HUES48 (cell line): Measurements from ENCODE around the gene HCST.
A peak's percentile ranks its signal among the peaks of the same experiment; 100 is the strongest.

Experiments used
- H3K27ac ChIP-seq: one replicate; pipeline ENCODE4 v1.7.0; 2013; ENCODE audit warnings: low read depth, low read length, inconsistent platforms
- H3K27me3 ChIP-seq: 2 replicates; pipeline ENCODE4 v1.6.1; 2013; ENCODE audit warnings: mild to moderate bottlenecking, low read length; ENCODE audit not compliant: control insufficient read depth, insufficient read depth
- H3K36me3 ChIP-seq: 2 replicates; pipeline ENCODE4 v1.6.1; 2013; ENCODE audit warnings: low read length; ENCODE audit not compliant: control insufficient read depth, insufficient read depth
- H3K4me1 ChIP-seq: 2 replicates; pipeline ENCODE4 v1.6.1; 2013; ENCODE audit warnings: mild to moderate bottlenecking, low read length; ENCODE audit not compliant: control insufficient read depth, insufficient read depth
- H3K4me3 ChIP-seq: 2 replicates; pipeline ENCODE4 v1.5.1; 2013; ENCODE audit warnings: mild to moderate bottlenecking, low read depth, low read length
- H3K9ac ChIP-seq: 2 replicates; pipeline ENCODE4 v1.6.1; 2013; ENCODE audit warnings: mild to moderate bottlenecking, low read depth, low read length, moderate library complexity
- H3K9me3 ChIP-seq: 2 replicates; pipeline ENCODE4 v1.6.1; 2013; ENCODE audit warnings: low read length; ENCODE audit not compliant: control insufficient read depth, insufficient read depth

The HCST gene

DNA sequence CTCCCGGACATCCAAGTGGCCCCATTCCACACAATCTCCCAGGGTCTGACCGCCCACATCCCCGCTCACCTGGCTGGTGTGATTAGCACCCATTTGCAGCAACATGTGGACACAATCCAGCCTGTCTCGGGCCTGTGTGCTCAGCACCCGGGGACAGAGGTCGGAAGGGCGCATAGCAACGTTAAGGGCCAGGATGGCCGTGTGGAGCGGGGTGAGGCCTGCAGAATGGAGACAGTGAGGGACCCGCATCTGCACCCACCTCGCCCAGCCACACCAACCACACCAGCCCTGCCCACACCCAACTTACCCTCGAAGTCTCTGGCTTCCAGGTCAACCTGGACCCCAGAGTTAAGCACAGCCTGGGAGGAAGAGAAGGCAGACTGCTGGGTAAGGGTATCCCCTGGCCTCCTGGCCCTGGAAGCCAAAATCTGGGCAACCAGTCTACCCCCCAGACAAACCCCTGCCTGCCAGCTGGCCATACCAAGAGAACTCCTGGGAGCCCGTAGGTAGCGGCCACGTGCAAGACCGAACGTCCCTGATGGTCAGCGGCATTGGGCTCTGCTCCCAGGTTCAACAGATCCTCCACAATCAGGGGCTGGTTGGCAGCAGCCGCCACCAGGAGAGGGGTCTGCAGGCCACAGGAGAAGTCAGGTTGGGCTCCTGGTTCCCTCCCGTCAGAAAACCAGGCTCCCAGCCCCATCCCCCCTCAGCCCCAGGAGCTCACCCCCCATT lies 6.3 kb upstream of the HCST start:
- H3K36me3 ChIP-seq = peaks cover 50% of the 10 kb centered on the region
- H3K27me3 ChIP-seq = no peaks in the 10 kb centered on the region
- H3K27ac ChIP-seq = no peak overlapping the region
- H3K4me1 ChIP-seq = 0 out of 2 replicates have a peak, but pooled peaks cover 2% of the 10 kb centered on the region
- no peak overlapping the region for H3K4me3 ChIP-seq
- no peaks in the 10 kb centered on the region for H3K9me3 ChIP-seq
- no peak overlapping the region for H3K9ac ChIP-seq

DNA sequence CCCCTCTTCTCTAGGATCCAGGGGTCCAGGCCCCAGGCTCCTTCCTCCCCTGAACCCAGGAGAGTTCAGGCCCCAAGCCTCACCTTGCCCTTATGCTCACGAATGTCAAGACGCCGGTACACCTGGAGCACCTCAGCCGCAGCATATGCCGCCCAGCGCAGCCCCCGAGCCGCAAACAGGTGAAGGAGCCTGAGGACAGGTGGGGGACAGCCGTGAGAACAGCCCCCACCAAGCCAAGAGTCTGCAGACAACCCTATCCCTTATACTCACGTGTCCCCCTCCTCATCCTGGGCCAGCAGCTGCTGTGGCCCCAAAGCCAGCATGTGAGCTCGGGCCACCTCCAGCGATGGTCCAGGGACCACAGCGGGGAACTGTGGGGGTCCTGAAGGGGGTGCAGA lies 5.7 kb upstream of the HCST start:
- Histone ChIP-seq H3K4me1 (0 out of 2 replicates have a peak, but pooled peaks cover 5% of the 10 kb centered on the region), H3K36me3 (peaks cover 48% of the 10 kb centered on the region)

DNA sequence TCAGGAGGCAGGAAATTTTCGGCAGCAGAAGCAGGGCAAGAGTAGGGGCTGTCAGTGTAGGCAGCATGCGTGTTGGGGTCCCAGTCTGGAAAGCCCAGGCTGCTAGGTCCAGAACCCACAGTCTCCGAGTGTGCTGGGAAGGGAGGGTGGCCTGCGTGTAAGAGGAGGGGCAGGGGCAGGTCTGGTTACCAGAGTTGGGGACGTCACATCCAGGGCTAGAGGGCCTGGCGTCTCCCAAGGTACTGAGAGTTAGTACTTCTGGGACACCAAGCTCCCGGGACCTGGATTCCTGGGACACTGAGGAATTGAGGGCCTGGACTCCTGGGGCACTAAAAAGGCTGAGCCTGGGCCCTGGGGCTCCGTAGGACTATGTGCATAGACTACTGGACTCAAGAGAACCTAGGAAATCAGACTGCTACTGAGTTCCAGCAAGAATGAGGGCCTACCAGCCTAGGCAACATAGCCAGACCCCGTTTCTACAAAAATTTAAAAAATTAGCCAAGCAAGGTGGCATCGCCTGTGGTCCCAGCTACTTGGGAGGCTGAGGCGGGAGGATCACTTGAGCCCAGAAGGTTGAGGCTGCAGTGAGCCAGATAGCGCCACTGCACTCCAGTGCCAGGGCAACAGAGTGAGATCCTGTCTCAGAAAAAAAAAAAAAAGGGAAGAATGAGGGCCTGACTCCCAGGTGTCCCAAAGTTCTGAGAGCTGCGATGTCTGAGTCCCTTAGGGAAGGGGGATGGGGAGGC lies 4.5 kb upstream of the HCST start:
- Histone ChIP-seq H3K9ac (no peak overlapping the region), H3K27me3 (peaks cover 7% of the 10 kb centered on the region; the same call in 1 of the 2 replicates), H3K27ac (no peak overlapping the region), H3K9me3 (no peaks in the 10 kb centered on the region), H3K4me3 (peak overlapping the region; percentile 93; the same call in 1 of the 2 replicates), H3K36me3 (peaks cover 43% of the 10 kb centered on the region), H3K4me1 (0 out of 2 replicates have a peak, but pooled peaks cover 5% of the 10 kb centered on the region)

More for the DNA sequence above, 5.7 kb upstream of the HCST start:
- H3K27ac ChIP-seq = no peak overlapping the region
- no peak overlapping the region for H3K9ac ChIP-seq
- no peak overlapping the region for H3K4me3 ChIP-seq
- H3K27me3 ChIP-seq = no peaks in the 10 kb centered on the region
- H3K9me3 ChIP-seq = no peaks in the 10 kb centered on the region

DNA sequence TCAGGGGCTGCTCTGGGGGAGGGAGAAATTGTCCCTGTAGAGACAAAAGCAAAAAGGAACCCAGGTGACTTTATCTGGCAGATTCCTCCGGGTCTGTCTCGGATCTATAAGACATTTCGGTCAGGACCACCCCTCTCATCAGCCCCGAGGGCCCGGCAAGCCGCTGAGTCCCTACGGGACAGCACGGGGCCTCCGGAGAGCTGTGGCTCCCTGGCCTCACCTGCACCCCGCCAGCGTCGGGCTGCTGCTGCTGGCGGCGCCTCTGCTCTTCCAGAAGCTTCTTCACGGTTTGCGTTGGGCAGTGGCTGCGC lies 3.9 kb upstream of the HCST start:
- peaks cover 8% of the 10 kb centered on the region; the same call in 1 of the 2 replicates for H3K27me3 ChIP-seq
- H3K27ac ChIP-seq = no peak overlapping the region
- no peak overlapping the region for H3K9ac ChIP-seq
- peak overlapping the region; percentile 93 for H3K4me3 ChIP-seq
- peaks cover 38% of the 10 kb centered on the region for H3K36me3 ChIP-seq
- peaks cover 8% of the 10 kb centered on the region; the same call in 1 of the 2 replicates for H3K4me1 ChIP-seq
- H3K9me3 ChIP-seq = no peaks in the 10 kb centered on the region

DNA sequence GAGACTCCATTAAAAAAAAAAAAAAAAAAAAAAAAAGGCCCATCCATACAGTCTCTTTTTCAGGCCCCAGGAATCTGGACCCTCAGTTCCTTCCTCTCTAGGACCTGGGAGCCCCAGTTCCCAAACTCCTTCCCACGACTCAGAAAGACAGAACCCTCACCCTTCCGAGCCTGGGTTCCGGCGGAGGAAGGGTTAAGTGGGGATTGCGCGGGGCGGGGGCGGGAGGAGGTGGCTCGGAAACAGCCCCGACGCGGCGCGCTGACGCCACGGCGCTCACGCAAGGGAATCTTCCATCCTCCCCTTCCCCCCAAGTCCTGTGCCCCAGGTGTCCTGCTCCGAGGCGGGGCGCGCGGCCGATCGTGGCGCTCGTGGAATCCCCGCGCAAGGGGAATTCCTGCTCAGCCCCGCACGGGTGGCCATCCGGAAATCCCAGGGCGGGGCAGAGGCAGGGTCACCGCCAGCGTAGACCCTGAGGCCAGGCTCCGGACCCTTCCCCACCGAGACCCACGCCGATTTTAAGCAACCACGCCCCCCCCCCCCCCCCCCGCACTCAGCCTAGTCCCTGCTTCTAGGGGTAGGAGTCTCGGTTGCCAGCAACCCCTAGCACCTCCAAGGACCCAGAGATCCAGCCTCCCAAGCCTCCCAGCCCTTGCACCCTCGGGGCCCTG lies 2.6 kb upstream of the HCST start:
- H3K27ac ChIP-seq = peak overlapping the region; percentile 69

DNA sequence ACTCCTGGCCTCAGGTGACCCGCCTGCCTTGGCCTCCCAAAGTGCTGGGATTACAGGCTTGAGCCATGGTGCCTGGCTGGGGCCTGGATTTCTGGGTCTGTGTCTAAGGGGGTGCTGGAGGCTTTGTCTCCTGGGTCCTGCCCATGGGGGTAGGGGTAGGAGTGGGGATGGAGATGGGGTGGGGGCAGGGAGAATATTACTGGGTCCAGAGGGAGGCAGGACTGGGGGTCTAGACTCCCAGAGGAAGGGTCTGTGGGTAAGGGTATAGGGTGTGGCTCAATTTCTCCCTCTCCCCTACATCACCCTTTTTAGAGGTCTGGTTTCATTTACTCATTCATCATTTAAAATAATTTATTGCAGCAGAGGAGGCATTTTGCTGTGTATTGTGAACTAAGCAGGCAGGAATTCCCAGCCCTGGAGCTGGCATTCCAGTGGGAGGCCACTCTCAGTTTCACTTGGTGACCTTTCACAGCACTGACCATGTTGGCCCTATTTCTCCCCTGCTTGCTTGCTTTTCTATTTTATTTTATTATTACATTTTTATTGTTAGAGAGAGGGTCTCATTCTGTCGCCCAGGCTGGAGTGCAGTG lies 1.2 kb upstream of the HCST start:
- H3K27me3 ChIP-seq = peaks cover 8% of the 10 kb centered on the region; the same call in 1 of the 2 replicates
- H3K27ac ChIP-seq = no peak overlapping the region
- H3K4me1 ChIP-seq = peaks cover 8% of the 10 kb centered on the region; the same call in 1 of the 2 replicates
- peak overlapping the region; percentile 93; the same call in 1 of the 2 replicates for H3K4me3 ChIP-seq
- peaks cover 21% of the 10 kb centered on the region for H3K36me3 ChIP-seq
- no peaks in the 10 kb centered on the region for H3K9me3 ChIP-seq
- H3K9ac ChIP-seq = no peak overlapping the region

More for the DNA sequence above, 2.6 kb upstream of the HCST start:
- Histone ChIP-seq H3K9me3 (no peaks in the 10 kb centered on the region), H3K27me3 (peaks cover 8% of the 10 kb centered on the region; the same call in 1 of the 2 replicates), H3K4me1 (peaks cover 8% of the 10 kb centered on the region; the same call in 1 of the 2 replicates), H3K9ac (peak overlapping the region; percentile 48; the same call in 1 of the 2 replicates), H3K4me3 (peak overlapping the region; percentile 93), H3K36me3 (peaks cover 31% of the 10 kb centered on the region)

DNA sequence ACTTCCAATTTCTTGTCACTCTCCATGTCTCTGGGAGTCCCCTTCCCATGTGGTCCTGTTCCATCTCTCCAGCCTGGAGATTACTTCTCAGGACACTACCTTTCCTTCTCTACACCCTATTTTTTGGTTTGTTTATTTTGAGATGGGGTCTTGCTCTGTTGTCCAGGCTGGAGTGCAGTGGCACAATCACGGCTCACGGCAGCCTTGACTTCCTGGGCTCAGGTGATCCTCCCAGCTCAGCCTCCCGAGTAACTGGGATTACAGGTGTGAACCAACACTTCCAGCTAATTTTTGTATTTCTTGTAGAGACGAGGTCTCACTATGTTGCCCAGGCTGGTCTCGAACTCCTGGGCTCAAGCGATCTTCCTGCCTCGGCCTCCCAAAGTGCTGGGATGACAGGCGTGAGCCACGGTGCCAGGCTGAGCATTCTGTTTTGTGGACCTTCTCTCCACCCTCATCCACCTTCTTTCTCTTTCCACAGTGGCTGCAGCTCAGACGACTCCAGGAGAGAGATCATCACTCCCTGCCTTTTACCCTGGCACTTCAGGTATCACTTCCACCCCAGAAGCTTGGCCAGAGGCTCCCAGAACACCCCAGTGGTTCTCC lies 644 bp downstream of the HCST start:
- H3K27me3 ChIP-seq = peaks cover 8% of the 10 kb centered on the region; the same call in 1 of the 2 replicates
- H3K4me3 ChIP-seq = peak overlapping the region; percentile 68
- H3K9ac ChIP-seq = peak overlapping the region; percentile 12; the same call in 1 of the 2 replicates
- no peaks in the 10 kb centered on the region for H3K9me3 ChIP-seq
- peak overlapping the region; percentile 2 for H3K27ac ChIP-seq
- peaks cover 3% of the 10 kb centered on the region; the same call in 1 of the 2 replicates for H3K36me3 ChIP-seq
- H3K4me1 ChIP-seq = peaks cover 14% of the 10 kb centered on the region; the same call in 1 of the 2 replicates

DNA sequence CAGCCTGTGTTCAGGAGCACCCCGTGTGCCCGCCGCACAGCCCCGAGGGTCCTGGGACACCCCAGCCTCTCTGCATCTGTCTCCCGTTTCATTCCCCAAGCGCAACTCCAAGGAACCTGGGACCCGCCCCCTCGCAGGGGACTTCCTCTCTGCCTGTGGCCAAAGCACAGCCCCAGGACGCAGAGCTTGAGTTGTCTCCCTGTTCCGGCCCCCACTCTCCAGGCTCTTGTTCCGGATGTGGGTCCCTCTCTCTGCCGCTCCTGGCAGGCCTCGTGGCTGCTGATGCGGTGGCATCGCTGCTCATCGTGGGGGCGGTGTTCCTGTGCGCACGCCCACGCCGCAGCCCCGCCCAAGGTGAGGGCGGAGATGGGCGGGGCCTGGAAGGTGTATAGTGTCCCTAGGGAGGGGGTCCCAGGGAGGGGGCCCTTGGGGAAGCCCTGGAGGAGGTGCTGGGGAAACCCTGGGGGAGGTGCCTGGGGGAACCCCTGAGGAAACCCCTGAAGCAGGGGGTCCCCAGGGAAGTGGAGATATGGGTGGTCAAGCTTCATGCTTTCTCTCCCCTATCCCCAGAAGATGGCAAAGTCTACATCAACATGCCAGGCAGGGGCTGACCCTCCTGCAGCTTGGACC lies 1.3 kb downstream of the HCST start:
- Histone ChIP-seq H3K27me3 (peaks cover 8% of the 10 kb centered on the region; the same call in 1 of the 2 replicates), H3K9me3 (no peaks in the 10 kb centered on the region), H3K27ac (peak overlapping the region; percentile 2), H3K36me3 (no peaks in the 10 kb centered on the region), H3K9ac (peak overlapping the region; percentile 12; the same call in 1 of the 2 replicates), H3K4me3 (peak overlapping the region; percentile 68), H3K4me1 (peaks cover 14% of the 10 kb centered on the region; the same call in 1 of the 2 replicates)

DNA sequence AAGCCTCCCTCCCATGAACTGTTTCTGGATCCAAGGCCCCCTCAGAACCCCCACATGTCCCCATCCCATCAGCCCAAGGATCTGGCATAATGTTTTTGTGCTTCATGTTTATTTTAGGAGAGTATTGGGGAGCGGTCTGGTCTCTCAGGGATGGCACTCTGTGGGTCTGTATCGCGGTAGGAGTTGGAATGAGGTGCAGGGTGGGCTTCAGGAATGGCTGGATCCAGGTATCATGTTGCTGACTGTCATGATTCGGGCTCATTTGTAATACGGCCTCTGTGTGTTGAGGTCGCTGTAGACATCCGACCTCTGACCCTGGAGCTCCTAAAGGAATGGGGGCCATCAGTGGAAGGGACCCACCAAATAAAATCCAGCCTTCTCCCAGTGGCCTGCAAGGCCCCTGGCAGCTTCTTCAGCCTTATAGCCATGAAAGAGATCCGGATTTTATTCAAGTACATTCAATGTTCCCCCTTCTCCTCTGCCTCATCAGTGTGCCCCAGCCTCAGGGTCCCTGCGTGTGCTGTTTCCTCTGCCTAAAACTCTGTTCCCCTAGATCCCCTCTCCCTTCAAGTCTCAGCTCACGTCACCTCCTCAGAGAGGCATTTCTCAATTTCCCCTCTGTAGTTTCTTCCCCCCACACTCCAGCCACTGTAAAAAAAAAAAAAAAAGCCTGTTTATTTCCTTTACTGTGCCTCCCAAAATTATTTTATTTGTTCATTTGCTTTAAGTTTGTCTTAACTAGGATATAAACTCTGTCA lies 2.2 kb downstream of the HCST start:
- Histone ChIP-seq H3K27ac (no peak overlapping the region), H3K4me1 (peaks cover 14% of the 10 kb centered on the region; the same call in 1 of the 2 replicates)

More for the DNA sequence above, 2.2 kb downstream of the HCST start:
- no peaks in the 10 kb centered on the region for H3K9me3 ChIP-seq
- H3K4me3 ChIP-seq = no peak overlapping the region
- no peaks in the 10 kb centered on the region for H3K36me3 ChIP-seq
- H3K9ac ChIP-seq = no peak overlapping the region
- peaks cover 8% of the 10 kb centered on the region; the same call in 1 of the 2 replicates for H3K27me3 ChIP-seq
